SH-SY5Y (cell line): Measurements from ENCODE around the gene PTPRG.

ENCODE experiments used
- GATA2 ChIP-seq: IDR thresholded peaks from 2 replicates; pipeline ENCODE4 v1.6.1; 2011; ENCODE audit warnings: mild to moderate bottlenecking, low read depth, low read length
- GATA3 ChIP-seq: IDR thresholded peaks from 2 replicates; pipeline ENCODE4 v1.6.1; 2011; ENCODE audit warnings: low read depth, mild to moderate bottlenecking, low read length, moderate library complexity

GRCh38 chr3:62145086-62145757 lies 583.9 kb downstream of the PTPRG start:
- TF ChIP-seq GATA3 (no peak), GATA2 (no peak)
